Panc1 (cell line): ENCODE results near the gene XIRP2. TPM values are rescaled to one million over a fixed set of nuclear protein-coding genes. Genes with fewer than 3 reads are reported as not detected.
"Not testable (repeated sequence)": the region's sequence is repeated elsewhere in the genome, so short reads cannot be mapped to it uniquely, and the experiment has no call there.

Experiments
- ATAC-seq: fragments of 200-7000 bp; cut with Tn5 transposase; 2 replicates; pipeline ENCODE4 v1.9.1; 2020; ENCODE audit warnings: mild to moderate bottlenecking, moderate library complexity
- BruUV-seq: library from RNA; stranded (reverse); fragments of 400-500 nt; replicated peaks from 2 replicates; lab custom pipeline; 2021; lab: Mats Ljungman, UMichigan
- CTCF ChIA-PET: fragments of 300-600 bp; sonication (Branson Sonifier 250); formaldehyde crosslinking; loops from one replicate; lab custom pipeline; 2022; ENCODE audit warnings: antibody characterized with exemption; lab: Charles Lee
- POLR2A ChIA-PET: fragments of 300-600 bp; sonication (Branson Sonifier 250); formaldehyde crosslinking; loops from one replicate; lab custom pipeline; 2022; ENCODE audit warnings: antibody characterized with exemption; lab: Charles Lee
- DNase-seq: peaks from one replicate; pipeline ENCODE4 v3.0.0-alpha.2; 2010; ENCODE audit warnings: low read depth, low spot score
- H3K27ac ChIP-seq: 2 replicates; pipeline ENCODE4 v1.5.1; 2011; ENCODE audit warnings: mild to moderate bottlenecking, low read length, inconsistent platforms
- H3K27me3 ChIP-seq: fragments of 200-500 bp; sonication (Bioruptor generic); 2 replicates; pipeline ENCODE4 v1.6.0; 2014; ENCODE audit warnings: low read length, inconsistent platforms; ENCODE audit not compliant: control insufficient read depth, insufficient read depth
- H3K36me3 ChIP-seq: fragments of 200-500 bp; sonication (Bioruptor generic); 2 replicates; pipeline ENCODE4 v1.5.1; 2014; ENCODE audit warnings: inconsistent platforms, mild to moderate bottlenecking, low read length, moderate library complexity; ENCODE audit not compliant: control insufficient read depth, insufficient read depth
- H3K4me1 ChIP-seq: 2 replicates; pipeline ENCODE4 v1.5.1; 2011; ENCODE audit warnings: inconsistent platforms, mild to moderate bottlenecking, low read length, moderate library complexity; ENCODE audit not compliant: control insufficient read depth, insufficient read depth
- H3K4me3 ChIP-seq, 2 experiments: 2 replicates each; pipeline ENCODE4 v1.5.1; 2011 to 2012; ENCODE audit warnings: low read depth in 2 of 2, low read length in 2 of 2, mild to moderate bottlenecking in 2 of 2, inconsistent platforms in 1 of 2, moderate library complexity in 1 of 2
- H3K9me3 ChIP-seq: fragments of 200-500 bp; sonication (Bioruptor generic); 2 replicates; pipeline ENCODE4 v1.5.1; 2014; ENCODE audit warnings: low read depth, mild to moderate bottlenecking, inconsistent platforms, low read length, moderate library complexity; ENCODE audit not compliant: control insufficient read depth, insufficient read depth
- REST ChIP-seq, 2 experiments: IDR thresholded peaks; 2 replicates each; pipeline ENCODE4 v1.6.1; 2011 to 2012; ENCODE audit warnings: low read depth in 2 of 2, control low read depth in 1 of 2, low read length in 1 of 2, mild to moderate bottlenecking in 1 of 2, moderate library complexity in 1 of 2; ENCODE audit not compliant: insufficient read depth in 1 of 2
- SIN3A ChIP-seq: IDR thresholded peaks from 2 replicates; pipeline ENCODE4 v1.6.1; 2012; ENCODE audit warnings: low read depth, mild to moderate bottlenecking, low read length, moderate library complexity, borderline replicate concordance; ENCODE audit not compliant: insufficient read depth
- in situ Hi-C: cut with HindIII; loops from 2 replicates; pipeline ENCODE4 v1.10.0; 2016; ENCODE audit warnings: low sequenced_read_pairs, low pct_unique_long_range_greater_than_20kb
- intact Hi-C: fragments of 100-400 bp; cut with micrococcal nuclease; formaldehyde crosslinking; loops from one replicate; pipeline ENCODE4 v1.10.0; 2022; ENCODE audit not compliant: unreplicated experiment
- total RNA-seq: library from RNA; stranded (reverse); gene quantifications from one replicate; pipeline ENCODE4 v1.2.1, GENCODE V29; 2021; ENCODE audit not compliant: unreplicated experiment
- TF ChIP-seq, protein P1 (sequence below): fragments of 450-650 bp; IDR thresholded peaks from 2 replicates; pipeline ENCODE4 v1.5.1; 2017; ENCODE audit warnings: mild to moderate bottlenecking

Gene XIRP2
- total RNA-seq, 1 experiment from 2014 or later, result not detected

DNA sequence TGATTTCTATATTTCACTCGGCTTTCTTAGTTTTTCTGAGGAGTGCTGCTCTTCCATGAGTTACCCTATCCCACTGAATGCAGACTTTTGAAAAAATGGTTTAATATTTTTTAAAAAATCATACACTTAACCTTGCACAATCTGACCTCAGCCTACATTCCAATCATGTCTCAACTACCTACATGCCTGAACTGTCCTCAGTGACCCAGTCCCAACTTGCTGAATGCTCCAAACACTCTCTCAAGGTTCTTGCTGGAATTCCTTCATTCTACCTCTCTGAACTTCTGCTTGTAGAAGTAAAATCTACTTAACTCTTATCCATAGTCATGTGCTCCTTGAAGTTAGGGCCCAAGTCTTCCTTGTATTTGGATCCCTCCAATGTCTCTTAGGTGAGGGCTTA, 181.6 kb downstream of the XIRP2 start:
- in situ Hi-C loops (no loop called here), intact Hi-C loops (no loop called here)
- no peaks in the 10 kb centered on the region for H3K9me3 ChIP-seq
- DNase-seq (no peak), ATAC-seq (no peak)
- H3K27me3 ChIP-seq, result no peaks in the 10 kb centered on the region
- TF ChIP-seq, protein P1, sequence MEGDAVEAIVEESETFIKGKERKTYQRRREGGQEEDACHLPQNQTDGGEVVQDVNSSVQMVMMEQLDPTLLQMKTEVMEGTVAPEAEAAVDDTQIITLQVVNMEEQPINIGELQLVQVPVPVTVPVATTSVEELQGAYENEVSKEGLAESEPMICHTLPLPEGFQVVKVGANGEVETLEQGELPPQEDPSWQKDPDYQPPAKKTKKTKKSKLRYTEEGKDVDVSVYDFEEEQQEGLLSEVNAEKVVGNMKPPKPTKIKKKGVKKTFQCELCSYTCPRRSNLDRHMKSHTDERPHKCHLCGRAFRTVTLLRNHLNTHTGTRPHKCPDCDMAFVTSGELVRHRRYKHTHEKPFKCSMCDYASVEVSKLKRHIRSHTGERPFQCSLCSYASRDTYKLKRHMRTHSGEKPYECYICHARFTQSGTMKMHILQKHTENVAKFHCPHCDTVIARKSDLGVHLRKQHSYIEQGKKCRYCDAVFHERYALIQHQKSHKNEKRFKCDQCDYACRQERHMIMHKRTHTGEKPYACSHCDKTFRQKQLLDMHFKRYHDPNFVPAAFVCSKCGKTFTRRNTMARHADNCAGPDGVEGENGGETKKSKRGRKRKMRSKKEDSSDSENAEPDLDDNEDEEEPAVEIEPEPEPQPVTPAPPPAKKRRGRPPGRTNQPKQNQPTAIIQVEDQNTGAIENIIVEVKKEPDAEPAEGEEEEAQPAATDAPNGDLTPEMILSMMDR, result no peak
- TF ChIP-seq REST (IDR thresholded peaks at IDR 0.05; ENCODE audit: insufficient read depth in 1 of 2, low read depth in 2 of 2, low read length in 1 of 2) (no peak), SIN3A (no peak)
- no TSS peak for BruUV-seq
- H3K4me3 ChIP-seq, result no peak overlapping the region
- no peaks in the 10 kb centered on the region for H3K4me1 ChIP-seq
- ChIA-PET POLR2A (no interaction called here), CTCF (no interaction called here)
- no peaks in the 10 kb centered on the region for H3K36me3 ChIP-seq
- no peak overlapping the region for H3K27ac ChIP-seq

GRCh38 chr2:167075708-167076107, 187.4 kb downstream of the XIRP2 start:
- H3K9me3 ChIP-seq, DNase-seq, BruUV-seq, POLR2A ChIA-PET, H3K4me1 ChIP-seq, ATAC-seq, CTCF ChIA-PET, H3K4me3 ChIP-seq, H3K27me3 ChIP-seq, in situ Hi-C loops, intact Hi-C loops, H3K36me3 ChIP-seq, H3K27ac ChIP-seq: not testable (repeated sequence)

- intact Hi-C loops, H3K27me3 ChIP-seq, H3K36me3 ChIP-seq, POLR2A ChIA-PET, H3K4me3 ChIP-seq, H3K9me3 ChIP-seq, H3K27ac ChIP-seq, CTCF ChIA-PET, H3K4me1 ChIP-seq, ATAC-seq, DNase-seq, in situ Hi-C loops, BruUV-seq: not testable (repeated sequence)
Measured at GRCh38 chr2:167098931-167099330, 210.7 kb downstream of the XIRP2 start.
